Fibroblast of lung (primary cell): Measurements from ENCODE around the gene DOK3. TPM values are rescaled to one million over a fixed set of nuclear protein-coding genes. Genes with fewer than 3 reads are reported as not detected.

Source experiments
- DNase-seq, 2 donors: peaks; one replicate each; pipeline versions ENCODE4 v3.0.0 to v3.0.0-alpha.2; 2010; ENCODE audit warnings: low read depth in 2 of 2
- H2AFZ ChIP-seq: 2 replicates; pipeline ENCODE4 v1.5.1; 2012; ENCODE audit warnings: low read length, control low read depth, inconsistent platforms
- H3K27ac ChIP-seq: 2 replicates; pipeline ENCODE4 v1.5.1; 2011; ENCODE audit warnings: low read length, control low read depth; ENCODE audit not compliant: insufficient read depth
- H3K27me3 ChIP-seq: 2 replicates; pipeline ENCODE4 v1.5.1; 2011; ENCODE audit warnings: mild to moderate bottlenecking, low read length; ENCODE audit not compliant: control insufficient read depth, insufficient read depth
- H3K36me3 ChIP-seq: 2 replicates; pipeline ENCODE4 v1.5.1; 2011; ENCODE audit warnings: low read length; ENCODE audit not compliant: control insufficient read depth, insufficient read depth
- H3K4me1 ChIP-seq: 2 replicates; pipeline ENCODE4 v1.5.1; 2011; ENCODE audit warnings: low read length; ENCODE audit not compliant: control insufficient read depth, insufficient read depth; ENCODE audit errors: extremely low read depth
- H3K4me2 ChIP-seq: 2 replicates; pipeline ENCODE4 v1.5.1; 2011; ENCODE audit warnings: low read length, control low read depth; ENCODE audit not compliant: insufficient read depth; ENCODE audit errors: extremely low read depth
- H3K4me3 ChIP-seq, 4 experiments: fragments of 200-600 bp in 1 of 4; sonication (generic) in 1 of 4; replicated peaks in 1 of 4; 2 replicates each; pipeline ENCODE4 v1.5.1; 2011 to 2016; ENCODE audit warnings: low read length in 4 of 4, low read depth in 3 of 4, mild to moderate bottlenecking in 3 of 4, control low read depth in 2 of 4, inconsistent platforms in 1 of 4, mixed read lengths in 1 of 4; ENCODE audit not compliant: insufficient read depth in 1 of 4; ENCODE audit errors: control extremely low read depth in 1 of 4
- H3K79me2 ChIP-seq: 2 replicates; pipeline ENCODE4 v1.5.1; 2012; ENCODE audit warnings: mild to moderate bottlenecking, low read length, inconsistent platforms; ENCODE audit not compliant: control insufficient read depth, insufficient read depth
- H3K9ac ChIP-seq: 2 replicates; pipeline ENCODE4 v1.5.1; 2011; ENCODE audit warnings: mild to moderate bottlenecking, low read length, control low read depth; ENCODE audit not compliant: insufficient read depth
- H3K9me3 ChIP-seq: 2 replicates; pipeline ENCODE4 v1.5.1; 2012; ENCODE audit warnings: low read depth, low read length; ENCODE audit not compliant: control insufficient read depth, insufficient read depth
- H4K20me1 ChIP-seq: 2 replicates; pipeline ENCODE4 v1.5.1; 2011; ENCODE audit warnings: low read length; ENCODE audit not compliant: control insufficient read depth, insufficient read depth; ENCODE audit errors: extremely low read depth
- CTCF ChIP-seq, 2 donors: IDR thresholded peaks in 1 of 2; conservative IDR thresholded peaks in 1 of 2; 1 replicate in 1 of 2; 2 replicates in 1 of 2; pipeline ENCODE4 v1.5.1; 2011 to 2012; ENCODE audit warnings: low read length in 2 of 2, control low read depth in 1 of 2, inconsistent platforms in 1 of 2, low read depth in 1 of 2, mild to moderate bottlenecking in 1 of 2
- EZH2 ChIP-seq: IDR thresholded peaks from 2 replicates; pipeline ENCODE4 v1.5.1; 2012; ENCODE audit warnings: low read length, control low read depth, mild to moderate bottlenecking; ENCODE audit errors: missing control alignments
- polyA plus RNA-seq, 2 donors: library from polyadenylated mRNA; depleted of rRNA in 1 of 2; stranded (reverse) in 1 of 2; unstranded in 1 of 2; fragments of >200 nt; gene quantifications; 2 replicates each; pipeline ENCODE4 v1.2.1, GENCODE V29; 2011 to 2012; ENCODE audit warnings: missing spikeins in 1 of 2
- total RNA-seq: library from RNA; depleted of rRNA; stranded (reverse); fragments of >200 nt; gene quantifications from 2 replicates; pipeline ENCODE4 v1.2.1, GENCODE V29; 2014

The DOK3 gene
- total and polyA plus RNA-seq, 2 donors (not counting 1 experiment from before 2014, with no cell fraction given), result 0.99 to 1.5 TPM

- no peak overlapping the region for H3K4me3 ChIP-seq
- TF ChIP-seq CTCF (conservative IDR thresholded peaks at IDR 0.05 in 1 of 2, IDR thresholded peaks at IDR 0.05 in 1 of 2; ENCODE audit: low read depth in 1 of 2, low read length in 2 of 2) (no peak), EZH2 (no peak)
- H3K9me3 ChIP-seq, result no peaks in the 10 kb centered on the region
- no peak overlapping the region for H3K27ac ChIP-seq
- peaks cover 47% of the 10 kb centered on the region for H3K4me1 ChIP-seq
- peak in 1 of 2 donors; percentile 47 for DNase-seq
- peaks cover 10% of the 10 kb centered on the region for H3K36me3 ChIP-seq
- no peak overlapping the region for H2AFZ ChIP-seq
- no peaks in the 10 kb centered on the region for H3K27me3 ChIP-seq
- peaks cover 27% of the 10 kb centered on the region for H3K79me2 ChIP-seq
- H3K9ac ChIP-seq, result no peak overlapping the region
- H3K4me2 ChIP-seq, result no peak overlapping the region
- no peaks in the 10 kb centered on the region for H4K20me1 ChIP-seq
Measured at GRCh38 chr5:177474846-177475562, 34.6 kb downstream of the DOK3 start.

DNA sequence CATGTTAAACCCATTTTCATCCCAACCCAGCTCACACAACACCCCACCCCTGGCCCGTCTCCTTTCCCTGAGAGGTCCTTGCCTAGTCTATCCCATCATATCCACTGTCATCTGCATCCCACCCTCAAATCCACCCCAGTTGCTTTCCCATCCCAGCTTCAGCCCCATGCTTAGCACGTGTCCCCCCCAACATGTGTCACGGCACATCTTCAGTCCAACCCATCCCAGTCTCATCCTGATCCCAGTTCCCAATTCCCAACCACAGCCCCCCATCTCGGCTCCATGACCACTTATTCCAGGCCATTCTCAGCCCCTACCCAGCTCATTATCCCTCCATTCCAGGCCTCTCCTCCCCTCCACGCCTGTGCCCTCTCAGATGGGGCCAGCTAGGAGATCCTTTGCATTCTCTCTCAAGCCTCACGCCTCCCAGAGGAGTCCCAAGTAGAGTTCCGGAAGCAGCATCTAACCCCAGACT lies 35.6 kb downstream of the DOK3 start:
- no peak overlapping the region for H3K9ac ChIP-seq
- peaks cover 12% of the 10 kb centered on the region for H3K36me3 ChIP-seq
- no peaks in the 10 kb centered on the region for H3K9me3 ChIP-seq
- H2AFZ ChIP-seq, result no peak overlapping the region
- DNase-seq, result peak in 1 of 2 donors; percentile 50
- H3K4me1 ChIP-seq, result peaks cover 46% of the 10 kb centered on the region
- no peak overlapping the region for H3K27ac ChIP-seq
- no peaks in the 10 kb centered on the region for H3K27me3 ChIP-seq
- H3K4me3 ChIP-seq, result no peak overlapping the region
- H4K20me1 ChIP-seq, result no peaks in the 10 kb centered on the region
- TF ChIP-seq EZH2 (no peak), CTCF (conservative IDR thresholded peaks at IDR 0.05 in 1 of 2, IDR thresholded peaks at IDR 0.05 in 1 of 2; ENCODE audit: low read depth in 1 of 2, low read length in 2 of 2) (no peak)
- peaks cover 37% of the 10 kb centered on the region for H3K79me2 ChIP-seq
- H3K4me2 ChIP-seq, result no peak overlapping the region

DNA sequence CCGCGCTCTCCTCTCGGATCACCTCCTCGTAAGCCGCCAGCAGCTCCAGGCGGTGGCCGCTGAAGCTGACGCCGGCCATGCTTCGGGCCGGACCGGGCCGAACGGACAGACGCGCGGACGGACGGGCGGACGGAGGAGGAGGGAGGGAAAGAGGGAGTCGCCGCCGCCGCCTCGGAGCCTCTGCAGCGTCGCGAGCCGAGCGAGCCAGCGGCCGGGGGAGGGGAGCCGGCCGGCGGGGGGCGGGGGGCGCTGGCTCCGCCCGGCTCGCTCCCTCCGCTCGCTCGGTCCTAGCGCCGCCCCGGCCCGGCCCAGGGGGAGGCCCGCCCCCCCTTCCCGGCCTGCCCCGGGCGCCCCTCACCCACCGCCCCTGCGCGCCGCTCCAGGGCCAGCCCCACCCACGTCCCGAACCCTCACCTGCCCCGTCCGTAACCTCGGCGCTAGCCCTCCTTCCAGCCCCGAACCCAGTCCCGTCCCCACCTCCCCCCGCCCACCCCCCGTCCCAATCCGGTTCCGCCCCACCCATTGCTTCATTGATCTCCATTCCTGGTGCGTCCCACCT lies 36.1 kb downstream of the DOK3 start, which contains the start of gene DBN1:
DBN1 (minus strand) TSS at position 192 of the 559 bp plus-strand sequence; CDS start at position 79, 113 bp downstream.
- TF ChIP-seq EZH2, result no peak
- no peak for TF ChIP-seq CTCF (conservative IDR thresholded peaks at IDR 0.05 in 1 of 2, IDR thresholded peaks at IDR 0.05 in 1 of 2; ENCODE audit: low read depth in 1 of 2, low read length in 2 of 2)
- peak within 1 kb of the TSS; percentile 82 for H3K27ac ChIP-seq
- H3K9me3 ChIP-seq, result no peaks in the 10 kb centered on the region
- H3K9ac ChIP-seq, result peak within 1 kb of the TSS; percentile 80
- peaks cover 40% of the 10 kb centered on the region for H3K79me2 ChIP-seq
- peak within 1 kb of the TSS; percentile 75 to 84 (median 82) for H3K4me3 ChIP-seq
- H2AFZ ChIP-seq, result no peak within 1 kb of the TSS
- peak within 1 kb of the TSS; percentile 97 for H3K4me2 ChIP-seq
- peaks cover 44% of the 10 kb centered on the region for H3K4me1 ChIP-seq
- H3K36me3 ChIP-seq, result peaks cover 13% of the 10 kb centered on the region
- no peaks in the 10 kb centered on the region for H3K27me3 ChIP-seq
- H4K20me1 ChIP-seq, result no peaks in the 10 kb centered on the region
- peak in 1 of 2 donors; percentile 61 for DNase-seq
